Adipocyte (in vitro differentiated cells): Measurements from ENCODE around the gene DKC1.

Source experiments
- DNase-seq: peaks from one replicate; pipeline ENCODE4 v3.0.0-alpha.2; 2015; ENCODE audit warnings: low read depth
- H3K27me3 ChIP-seq: replicated peaks from 2 replicates; pipeline ENCODE4 v1.7.0; 2013; ENCODE audit warnings: mild to moderate bottlenecking, low read length, moderate library complexity; ENCODE audit not compliant: control insufficient read depth, insufficient read depth
- H3K36me3 ChIP-seq: 2 replicates; pipeline ENCODE4 v1.7.0; 2013; ENCODE audit warnings: low read length, mild to moderate bottlenecking, moderate library complexity; ENCODE audit not compliant: control insufficient read depth, insufficient read depth, severe bottlenecking
- H3K4me1 ChIP-seq: 2 replicates; pipeline ENCODE4 v1.7.0; 2013; ENCODE audit warnings: mild to moderate bottlenecking, low read length, moderate library complexity; ENCODE audit not compliant: control insufficient read depth, insufficient read depth
- H3K4me3 ChIP-seq: 2 replicates; pipeline ENCODE4 v1.7.0; 2013; ENCODE audit warnings: mild to moderate bottlenecking, low read length, moderate library complexity
- H3K9ac ChIP-seq: 2 replicates; pipeline ENCODE4 v1.7.0; 2013; ENCODE audit warnings: mild to moderate bottlenecking, low read length, moderate library complexity
- H3K9me3 ChIP-seq: 2 replicates; pipeline ENCODE4 v1.7.0; 2013; ENCODE audit warnings: mild to moderate bottlenecking, low read length, moderate library complexity; ENCODE audit not compliant: control insufficient read depth

The DKC1 gene

DNA sequence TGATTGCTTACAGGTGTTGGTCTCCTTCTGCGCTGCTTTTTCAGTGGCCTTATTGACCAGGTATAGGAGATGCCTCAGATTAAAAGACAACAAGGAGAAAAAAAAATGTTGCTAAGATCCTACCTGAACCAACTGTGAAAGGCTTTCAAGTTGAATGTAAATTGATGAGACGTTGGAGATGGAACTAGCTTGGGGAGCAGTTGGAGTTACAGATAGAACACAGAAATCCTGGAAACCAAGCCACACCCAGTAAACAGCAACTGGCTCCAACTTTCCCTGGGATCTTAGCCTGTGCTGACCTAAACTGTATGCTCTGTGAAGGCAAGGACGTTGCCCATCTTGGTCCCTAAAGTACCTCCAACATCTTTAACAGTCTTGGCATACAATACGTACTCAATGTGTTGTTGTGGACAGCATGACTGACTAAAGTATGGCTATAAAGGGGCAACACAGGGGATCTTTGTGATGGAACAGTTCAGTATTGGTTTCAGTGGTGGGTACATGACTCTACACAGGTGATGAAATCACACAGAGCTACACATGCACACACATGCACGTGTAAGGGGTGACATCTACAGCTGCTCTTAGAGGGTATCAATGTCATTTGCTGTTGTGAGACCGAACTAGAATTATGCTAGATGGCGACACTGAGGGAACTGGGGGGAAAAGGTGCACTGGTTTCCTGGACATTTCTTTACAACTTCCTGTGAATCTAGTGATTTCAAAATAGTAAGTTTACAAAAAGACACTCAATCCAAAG, 34.1 kb upstream of the DKC1 start:
- no peaks in the 10 kb centered on the region for H3K27me3 ChIP-seq
- no peak overlapping the region for H3K9ac ChIP-seq
- H3K4me3 ChIP-seq = no peak overlapping the region
- no peaks in the 10 kb centered on the region for H3K36me3 ChIP-seq
- H3K9me3 ChIP-seq = no peaks in the 10 kb centered on the region
- peaks cover 66% of the 10 kb centered on the region for H3K4me1 ChIP-seq
- DNase-seq = no peak

DNA sequence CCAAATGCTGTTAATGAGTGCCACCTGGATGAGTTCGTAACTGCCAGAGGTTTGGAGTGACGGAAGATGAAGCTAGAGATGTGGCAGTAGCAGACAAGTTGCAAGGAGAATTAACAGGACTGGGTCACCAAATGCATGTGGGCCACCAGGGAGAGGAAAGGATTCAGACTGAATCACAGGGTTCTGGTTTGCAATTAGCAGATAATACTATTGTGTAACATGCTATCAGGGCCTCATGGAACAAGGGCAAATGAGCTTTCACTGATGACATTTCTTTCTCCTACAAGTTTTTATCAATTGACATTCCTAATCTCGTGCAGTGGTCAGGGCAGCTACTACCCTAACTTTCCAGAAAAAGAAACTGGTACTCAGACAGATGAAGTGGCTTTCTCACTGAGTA, 33.2 kb upstream of the DKC1 start:
- Histone ChIP-seq H3K4me3 (peak overlapping the region; percentile 32), H3K4me1 (peaks cover 74% of the 10 kb centered on the region), H3K27me3 (no peaks in the 10 kb centered on the region), H3K36me3 (no peaks in the 10 kb centered on the region), H3K9me3 (no peaks in the 10 kb centered on the region), H3K9ac (peak overlapping the region; percentile 20)
- DNase-seq = no peak

DNA sequence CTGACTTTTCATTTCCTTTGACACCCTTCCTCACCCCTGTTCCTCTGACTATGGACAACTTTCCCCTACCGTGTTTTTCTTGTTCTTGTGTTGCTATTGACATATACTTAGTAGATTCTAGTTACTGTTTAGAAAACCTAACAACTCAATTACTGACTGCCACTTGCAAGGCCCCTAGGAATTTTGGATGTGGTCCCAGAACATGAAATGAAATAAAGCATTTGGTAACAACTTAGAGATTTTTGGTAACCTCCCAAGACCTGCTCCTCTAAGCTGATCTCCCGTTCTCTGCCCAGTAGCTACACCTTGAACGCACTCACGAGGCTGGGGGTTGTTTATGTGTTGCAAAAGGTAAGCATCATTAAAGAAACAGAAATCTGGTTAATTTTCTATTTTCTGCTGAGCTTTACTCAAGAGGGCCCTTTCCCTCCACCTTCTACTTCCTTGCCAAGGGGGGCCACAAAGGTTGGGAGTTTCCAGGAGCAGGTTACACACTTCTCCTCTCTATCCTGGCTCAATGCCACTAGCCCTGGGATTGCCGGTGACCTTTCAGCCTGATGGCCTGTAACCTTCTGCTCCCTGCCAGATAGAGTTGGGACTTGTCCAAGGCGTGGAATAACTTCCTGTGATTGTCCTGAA, 32.3 kb upstream of the DKC1 start:
- peak overlapping the region; percentile 32 for H3K4me3 ChIP-seq
- H3K36me3 ChIP-seq = no peaks in the 10 kb centered on the region
- no peaks in the 10 kb centered on the region for H3K27me3 ChIP-seq
- H3K4me1 ChIP-seq = peaks cover 83% of the 10 kb centered on the region
- H3K9ac ChIP-seq = peak overlapping the region; percentile 20
- H3K9me3 ChIP-seq = no peaks in the 10 kb centered on the region
- DNase-seq = peak; percentile 83

DNA sequence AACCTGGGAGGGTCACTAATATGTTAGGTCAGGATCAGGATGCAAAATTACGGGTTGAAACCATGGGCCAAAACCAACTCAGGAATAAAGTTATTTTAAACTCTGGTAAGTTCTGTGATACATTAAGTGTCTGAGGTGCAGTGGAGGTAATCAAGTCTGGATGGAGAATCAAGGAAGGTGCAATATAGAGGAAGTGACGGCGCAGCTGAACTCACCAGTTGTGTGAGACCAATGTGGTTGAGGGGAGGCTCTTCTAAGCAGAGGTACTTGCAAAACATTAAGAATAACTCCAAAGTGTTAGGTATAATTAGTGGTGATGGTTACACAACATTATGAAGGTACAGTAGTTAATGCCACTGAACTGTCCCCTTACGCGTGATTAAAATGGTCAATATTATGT, 31.5 kb upstream of the DKC1 start:
- Histone ChIP-seq H3K9ac (no peak overlapping the region), H3K36me3 (no peaks in the 10 kb centered on the region), H3K27me3 (no peaks in the 10 kb centered on the region), H3K4me1 (peaks cover 91% of the 10 kb centered on the region), H3K9me3 (no peaks in the 10 kb centered on the region), H3K4me3 (no peak overlapping the region)
- DNase-seq = no peak

DNA sequence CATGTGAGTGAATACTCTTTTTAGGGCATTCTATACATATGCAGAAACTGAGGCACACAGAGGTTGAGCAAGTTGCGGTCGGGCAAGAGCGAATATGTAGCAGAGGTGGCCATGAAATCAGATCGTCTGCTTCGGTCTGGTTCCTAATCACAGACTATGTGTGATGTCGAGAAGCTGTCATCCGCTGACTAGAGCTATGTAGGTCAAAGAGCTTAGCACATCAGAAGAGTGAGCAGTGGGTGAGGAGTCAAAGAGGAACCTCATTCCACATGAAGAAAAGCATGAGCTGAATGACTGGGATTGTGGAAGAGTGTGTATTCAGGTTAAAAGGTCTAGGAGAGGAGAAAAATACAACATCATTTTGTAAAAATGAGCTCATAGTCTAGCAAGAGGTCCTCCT, 30.8 kb upstream of the DKC1 start:
- Histone ChIP-seq H3K4me3 (peak overlapping the region; percentile 24), H3K4me1 (peaks cover 98% of the 10 kb centered on the region), H3K36me3 (no peaks in the 10 kb centered on the region), H3K9ac (no peak overlapping the region), H3K27me3 (no peaks in the 10 kb centered on the region), H3K9me3 (no peaks in the 10 kb centered on the region)
- no peak for DNase-seq

DNA sequence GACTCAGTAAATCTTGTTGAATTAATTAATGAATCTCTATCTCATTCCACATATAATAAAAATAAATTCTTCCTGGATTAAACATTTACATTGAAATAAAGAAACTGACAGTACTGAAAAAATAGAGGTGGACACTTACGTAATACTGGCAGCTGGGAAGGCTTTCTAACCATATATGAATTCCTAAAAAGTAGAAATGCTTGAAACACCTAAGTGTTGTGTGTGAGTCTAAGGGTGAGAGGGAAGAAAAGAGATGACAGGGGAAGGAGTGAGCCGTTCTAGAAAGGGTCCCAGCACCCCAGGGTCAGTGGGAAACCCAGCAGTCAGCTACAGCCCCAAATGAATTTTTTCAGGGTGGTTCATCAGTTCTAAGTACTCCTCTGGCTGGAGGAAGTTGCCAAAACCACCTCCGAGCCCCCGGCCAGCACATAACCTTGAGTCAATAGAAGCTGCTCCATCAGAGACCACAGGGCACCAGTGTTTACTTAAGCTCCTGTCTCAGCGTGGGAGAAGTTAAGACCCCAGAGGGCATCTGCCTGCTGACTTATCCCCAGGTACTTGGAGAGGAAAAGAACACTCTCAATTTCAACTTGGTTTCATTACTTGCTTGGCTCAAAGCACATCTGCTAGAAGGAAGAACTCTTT, 30.1 kb upstream of the DKC1 start:
- H3K27me3 ChIP-seq = no peaks in the 10 kb centered on the region

DNA sequence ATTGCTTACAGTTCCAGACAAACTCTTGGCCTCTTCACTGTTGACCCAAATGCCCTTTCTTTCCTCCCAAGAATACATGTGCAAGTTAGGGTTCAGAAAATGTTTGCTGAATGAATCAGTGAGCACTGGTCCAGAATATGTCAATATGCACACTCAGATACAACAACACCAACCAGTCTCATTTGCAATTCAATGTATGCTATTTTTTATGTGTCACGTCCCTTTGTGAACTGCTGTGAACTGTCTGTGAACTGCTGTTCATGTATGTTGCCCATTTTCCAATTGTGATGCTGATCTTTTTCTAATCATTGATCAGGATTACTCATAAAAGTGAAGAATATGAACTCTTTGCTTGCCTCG, 29.6 kb upstream of the DKC1 start:
- Histone ChIP-seq H3K9ac (no peak overlapping the region), H3K4me1 (peaks cover 95% of the 10 kb centered on the region), H3K27me3 (no peaks in the 10 kb centered on the region), H3K4me3 (no peak overlapping the region), H3K9me3 (no peaks in the 10 kb centered on the region), H3K36me3 (no peaks in the 10 kb centered on the region)
- no peak for DNase-seq

More for the DNA sequence above, 30.1 kb upstream of the DKC1 start:
- no peak overlapping the region for H3K4me3 ChIP-seq
- no peaks in the 10 kb centered on the region for H3K9me3 ChIP-seq
- no peak overlapping the region for H3K9ac ChIP-seq
- peak; percentile 46 for DNase-seq
- no peaks in the 10 kb centered on the region for H3K36me3 ChIP-seq
- H3K4me1 ChIP-seq = peaks cover 98% of the 10 kb centered on the region

DNA sequence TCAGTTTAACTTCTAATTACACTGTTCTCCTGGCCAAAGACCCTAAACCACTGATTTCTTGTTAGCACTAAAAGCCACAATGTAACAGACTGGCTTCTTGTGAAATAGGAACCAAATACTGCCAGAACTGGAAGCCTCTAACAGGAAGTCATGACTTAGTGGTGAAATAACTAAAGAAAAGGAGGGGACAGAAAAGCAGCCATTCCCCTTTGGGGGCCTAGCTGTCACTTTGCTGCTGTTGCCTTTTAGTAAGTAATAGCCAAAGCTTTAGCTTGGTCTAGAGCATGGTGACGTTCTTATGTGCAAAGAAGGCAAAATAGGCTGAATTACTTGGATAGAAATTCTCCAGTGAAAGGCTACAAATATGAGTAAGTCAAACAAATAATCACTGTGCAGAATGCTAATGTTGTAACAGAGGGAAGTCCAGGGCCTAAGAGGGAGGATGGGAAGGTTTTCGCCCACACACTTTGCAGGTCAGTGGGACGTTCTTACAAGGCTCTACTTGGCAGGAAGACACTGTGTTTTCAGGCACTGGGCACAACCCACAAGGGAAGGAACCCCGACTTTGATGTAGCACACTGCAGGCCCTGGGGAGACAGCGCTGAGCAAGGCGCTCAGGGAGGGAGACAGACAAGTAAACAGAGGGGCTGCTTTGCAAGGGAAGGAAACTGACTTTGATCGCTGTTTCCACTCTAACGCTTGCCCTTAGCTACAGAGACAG, 28.4 kb upstream of the DKC1 start:
- no peaks in the 10 kb centered on the region for H3K27me3 ChIP-seq
- DNase-seq = peak; percentile 67
- peaks cover 90% of the 10 kb centered on the region for H3K4me1 ChIP-seq
- peak overlapping the region; percentile 55 for H3K4me3 ChIP-seq
- no peaks in the 10 kb centered on the region for H3K9me3 ChIP-seq
- no peaks in the 10 kb centered on the region for H3K36me3 ChIP-seq
- H3K9ac ChIP-seq = peak overlapping the region; percentile 68

DNA sequence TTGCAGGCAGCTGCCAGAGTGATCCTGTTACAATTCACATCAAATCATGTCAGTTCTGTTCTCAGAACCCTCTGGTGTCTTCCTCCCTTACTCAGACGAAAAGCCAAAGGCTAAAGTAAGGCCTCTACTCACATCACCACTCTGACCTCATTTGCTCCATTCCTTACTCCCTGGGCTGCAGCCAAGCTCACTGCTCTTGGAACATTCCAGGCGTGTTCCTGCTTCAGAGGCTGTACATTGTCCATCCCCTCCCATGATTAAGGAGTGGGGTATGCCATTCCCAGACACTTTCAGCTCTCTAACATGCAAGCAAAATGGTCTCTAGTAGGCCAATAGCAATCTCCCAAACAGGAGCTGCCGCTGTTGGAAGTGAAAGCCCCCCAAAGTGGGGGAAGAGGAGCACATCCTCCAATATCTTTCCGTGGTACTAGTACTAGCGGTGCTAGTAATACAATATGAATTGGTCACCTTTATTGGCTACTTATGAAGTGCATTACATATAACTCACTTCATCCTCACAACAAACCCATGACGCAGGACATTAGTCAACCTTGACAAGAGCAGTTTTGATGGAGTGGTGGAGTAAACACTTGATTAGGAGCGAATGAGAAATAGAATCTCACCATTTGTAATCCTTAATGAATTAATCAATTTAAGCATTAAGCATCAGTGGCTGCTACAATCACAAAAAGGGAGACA, 26.8 kb upstream of the DKC1 start:
- DNase-seq = peak; percentile 85
- no peaks in the 10 kb centered on the region for H3K36me3 ChIP-seq
- H3K9me3 ChIP-seq = peaks cover 1% of the 10 kb centered on the region
- H3K4me1 ChIP-seq = peaks cover 75% of the 10 kb centered on the region
- peaks cover 3% of the 10 kb centered on the region for H3K27me3 ChIP-seq
- H3K9ac ChIP-seq = no peak overlapping the region
- peak overlapping the region; percentile 13 for H3K4me3 ChIP-seq

DNA sequence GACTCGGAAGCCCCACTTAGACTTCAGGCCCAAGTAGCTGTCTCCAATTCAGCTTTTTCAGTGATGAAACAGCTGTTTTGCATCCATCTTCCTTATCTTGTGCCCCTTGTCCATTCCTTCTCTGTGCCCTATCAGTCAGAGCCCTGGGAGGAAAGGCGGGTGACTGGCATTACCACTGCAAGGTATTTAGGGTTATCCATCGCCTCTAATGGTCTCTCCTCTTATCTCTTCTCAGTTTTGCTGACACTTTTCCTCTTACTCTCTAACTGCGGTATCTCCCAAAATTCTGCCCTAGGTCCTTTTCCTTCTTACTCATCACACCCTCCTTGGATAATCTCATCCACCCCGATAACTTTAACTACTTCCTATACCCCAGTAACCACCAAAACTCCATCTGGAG, 25.5 kb upstream of the DKC1 start:
- DNase-seq = no peak
- Histone ChIP-seq H3K4me3 (no peak overlapping the region), H3K9ac (no peak overlapping the region), H3K4me1 (peaks cover 62% of the 10 kb centered on the region), H3K27me3 (peaks cover 3% of the 10 kb centered on the region), H3K9me3 (peaks cover 2% of the 10 kb centered on the region), H3K36me3 (no peaks in the 10 kb centered on the region)
